Ovary (tissue), 3 donors: ENCODE measurements around the gene ELOA.

Source experiments
- CTCF ChIP-seq, 3 donors: fragments of 450-650 bp in 2 of 3; fragments of 200-600 bp in 1 of 3; IDR thresholded peaks; one replicate each; pipeline versions ENCODE4 v1.5.1 to v1.8.0; 2016 to 2022; ENCODE audit warnings: antibody characterized with exemption in 3 of 3, mild to moderate bottlenecking in 1 of 3
- EP300 ChIP-seq: sonication (generic); formaldehyde crosslinking; IDR thresholded peaks from one replicate; pipeline ENCODE4 v1.6.1; 2017; ENCODE audit warnings: antibody characterized with exemption
- POLR2A ChIP-seq: fragments of 450-650 bp; IDR thresholded peaks from one replicate; pipeline ENCODE4 v1.6.1; 2017; ENCODE audit warnings: antibody characterized with exemption, mild to moderate bottlenecking, moderate library complexity
- donor health status: DM: no; HTN: no; CAD: no.

GRCh38 chr1:23727362-23727811, 15.9 kb upstream of the ELOA start:
- TF ChIP-seq CTCF (IDR thresholded peaks at IDR 0.05) (no peak), EP300 (no peak), POLR2A (no peak)
